ENCODE measurements around the gene RMND5B.

- TF ChIP-seq GATA2 (IDR thresholded peaks at IDR 0.05; ENCODE audit: low read depth, low read length): no peak
- no peak for TF ChIP-seq GATA3 (IDR thresholded peaks at IDR 0.05; ENCODE audit: low read depth, low read length)
These were observed 16.9 kb upstream of the RMND5B start for GRCh38 chr5:178113841-178114324.
